Calu3 (cell line): ENCODE results near the gene RTP2. TPM values are rescaled to one million over a fixed set of nuclear protein-coding genes. Genes with fewer than 3 reads are reported as not detected.

Source experiments
- BruUV-seq: library from RNA; stranded (reverse); fragments of 400-500 nt; replicated peaks from 2 replicates; lab custom pipeline; 2021; lab: Mats Ljungman, UMichigan
- CTCF ChIA-PET: fragments of 300-600 bp; sonication (Branson Sonifier 250); formaldehyde crosslinking; loops from one replicate; lab custom pipeline; 2022; ENCODE audit warnings: antibody characterized with exemption; lab: Charles Lee
- DNase-seq: peaks from one replicate; pipeline ENCODE4 v3.0.0; 2022
- H3K27ac Mint-ChIP-seq: one replicate; pipeline ENCODE4 v1.8.0; 2022; ENCODE audit warnings: mixed read lengths; ENCODE audit not compliant: unreplicated experiment
- H3K27me3 Mint-ChIP-seq: one replicate; pipeline ENCODE4 v1.8.0; 2022; ENCODE audit warnings: mixed read lengths; ENCODE audit not compliant: unreplicated experiment
- H3K36me3 Mint-ChIP-seq: one replicate; pipeline ENCODE4 v1.8.0; 2022; ENCODE audit warnings: mild to moderate bottlenecking, moderate library complexity, mixed read lengths; ENCODE audit not compliant: insufficient read depth, unreplicated experiment
- H3K4me1 Mint-ChIP-seq: one replicate; pipeline ENCODE4 v1.8.0; 2022; ENCODE audit warnings: mild to moderate bottlenecking, low read depth, mixed read lengths; ENCODE audit not compliant: unreplicated experiment
- H3K4me3 Mint-ChIP-seq: one replicate; pipeline ENCODE4 v1.8.0; 2022; ENCODE audit warnings: mild to moderate bottlenecking, low read depth, moderate library complexity, mixed read lengths; ENCODE audit not compliant: unreplicated experiment
- H3K9me3 Mint-ChIP-seq: one replicate; pipeline ENCODE4 v1.8.0; 2022; ENCODE audit warnings: low read depth, mixed read lengths; ENCODE audit not compliant: unreplicated experiment
- CTCF ChIP-seq: fragments of 200-600 bp; IDR thresholded peaks from one replicate; pipeline ENCODE4 v1.8.0; 2022; ENCODE audit warnings: antibody characterized with exemption; ENCODE audit not compliant: unreplicated experiment
- intact Hi-C: fragments of 100-400 bp; cut with micrococcal nuclease; formaldehyde crosslinking; loops from one replicate; pipeline ENCODE4 v1.10.0; 2022; ENCODE audit not compliant: unreplicated experiment
- total RNA-seq: library from RNA; stranded (reverse); gene quantifications from 2 replicates; pipeline ENCODE4 v1.2.3, GENCODE V29; 2022

Gene RTP2
- total RNA-seq, 1 experiment from 2014 or later = not detected

GRCh38 chr3:187662848-187663409, 39.4 kb downstream of the RTP2 start:
- DNase-seq = no peak
- Mint-ChIP-seq H3K36me3 (no peaks in the 10 kb centered on the region), H3K27me3 (peaks cover 35% of the 10 kb centered on the region), H3K27ac (no peak overlapping the region), H3K4me1 (no peaks in the 10 kb centered on the region), H3K9me3 (no peaks in the 10 kb centered on the region), H3K4me3 (no peak overlapping the region)
- intact Hi-C loops = no loop called here
- CTCF ChIA-PET = interaction anchor here (4.1 kb wide), 1 partner anchor 16 kb away, joined by 17 read pairs; no protein-coding TSS in a partner anchor
- no peak for TF ChIP-seq CTCF
- BruUV-seq = no TSS peak

DNA sequence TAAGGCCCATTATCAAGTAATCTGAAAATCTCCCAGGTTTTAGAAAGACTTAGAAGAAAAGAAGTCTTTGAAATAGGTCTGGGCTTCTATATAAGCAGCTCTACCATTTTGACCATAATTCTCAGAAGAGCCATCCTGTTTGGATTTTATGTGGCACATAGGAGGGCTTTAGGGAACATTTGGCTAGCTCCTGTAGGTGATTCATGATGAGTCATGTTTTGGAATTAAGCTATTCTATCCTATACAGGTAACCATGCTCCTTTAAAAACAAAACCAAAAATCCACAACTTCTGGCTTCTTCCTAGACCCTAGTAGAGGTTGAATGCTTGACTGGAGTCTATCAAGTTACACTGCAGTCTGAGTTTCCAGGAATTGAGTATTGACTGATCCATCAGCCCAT, 41.1 kb downstream of the RTP2 start:
- no peak overlapping the region for H3K4me3 Mint-ChIP-seq
- no peaks in the 10 kb centered on the region for H3K4me1 Mint-ChIP-seq
- H3K27ac Mint-ChIP-seq = no peak overlapping the region
- no peaks in the 10 kb centered on the region for H3K9me3 Mint-ChIP-seq
- H3K36me3 Mint-ChIP-seq = no peaks in the 10 kb centered on the region
- CTCF ChIA-PET = interaction anchor here (1.4 to 4.1 kb wide), 2 partner anchors 11 to 18 kb away, joined by 4 to 17 read pairs; no protein-coding TSS in a partner anchor
- BruUV-seq = no TSS peak
- intact Hi-C loops = no loop called here
- TF ChIP-seq CTCF = no peak
- DNase-seq = no peak
- peaks cover 29% of the 10 kb centered on the region for H3K27me3 Mint-ChIP-seq

- no peaks in the 10 kb centered on the region for H3K36me3 Mint-ChIP-seq
- no TSS peak for BruUV-seq
- DNase-seq = no peak
- CTCF ChIA-PET = no interaction called here
- H3K9me3 Mint-ChIP-seq = no peaks in the 10 kb centered on the region
- H3K4me3 Mint-ChIP-seq = no peak overlapping the region
- peaks cover 85% of the 10 kb centered on the region for H3K27me3 Mint-ChIP-seq
- intact Hi-C loops = no loop called here
- H3K27ac Mint-ChIP-seq = no peak overlapping the region
- no peaks in the 10 kb centered on the region for H3K4me1 Mint-ChIP-seq
- no peak for TF ChIP-seq CTCF
These were observed 51.1 kb downstream of the RTP2 start for GRCh38 chr3:187651282-187651681.

Other genes starting within 250 kb of the RTP2 start
- not detected in 2 replicates for gene SST, start 32.2 kb downstream of the RTP2 start, total RNA-seq
- gene BCL6, start 42.9 kb upstream of the RTP2 start, total RNA-seq = 28.3 and 35.1 TPM in 2 replicates